BJ (cell line): ENCODE data around the gene OR13G1. TPM values are rescaled to one million over a fixed set of nuclear protein-coding genes. Genes with fewer than 3 reads are reported as not detected.
"Not testable (repeated sequence)": the region's sequence is repeated elsewhere in the genome, so short reads cannot be mapped to it uniquely, and the experiment has no call there.

Experiments
- CTCF ChIA-PET: fragments of 350-600 bp; formaldehyde crosslinking; extraction: SDS; loops from one replicate; lab custom pipeline; 2021; ENCODE audit warnings: antibody characterized with exemption, inconsistent platforms; lab: Yijun Ruan, JAX
- POLR2A ChIA-PET: fragments of 300-600 bp; sonication (Branson Sonifier 250); formaldehyde crosslinking; extraction: SDS; loops from one replicate; lab custom pipeline; 2021; ENCODE audit warnings: antibody characterized with exemption; lab: Charles Lee
- DNase-seq: peaks from one replicate; pipeline ENCODE4 v3.0.0-alpha.2; 2011; ENCODE audit warnings: low read depth
- H3K27me3 ChIP-seq: 2 replicates; pipeline ENCODE4 v1.6.0; 2011; ENCODE audit warnings: low read length; ENCODE audit not compliant: control insufficient read depth, insufficient read depth
- H3K36me3 ChIP-seq: 2 replicates; pipeline ENCODE4 v1.5.1; 2011; ENCODE audit warnings: low read length; ENCODE audit not compliant: control insufficient read depth, insufficient read depth
- H3K4me3 ChIP-seq: 2 replicates; pipeline ENCODE4 v1.5.1; 2011; ENCODE audit warnings: low read depth, mild to moderate bottlenecking, control low read depth, low read length
- CTCF ChIP-seq: IDR thresholded peaks from 2 replicates; pipeline ENCODE4 v1.5.1; 2011; ENCODE audit warnings: low read depth, mild to moderate bottlenecking, control low read depth, inconsistent platforms, low read length, moderate library complexity; ENCODE audit not compliant: insufficient read depth
- polyA minus RNA-seq: library from RNA; depleted of rRNA, polyadenylated mRNA; stranded (reverse); fragments of >200 nt; gene quantifications from 2 replicates; pipeline ENCODE4 v1.2.3, GENCODE V29; 2011; rRNA and poly(A)+ RNA removed
- polyA plus RNA-seq: library from polyadenylated mRNA; depleted of rRNA; stranded (reverse); fragments of >200 nt; gene quantifications from 2 replicates; pipeline ENCODE4 v1.2.3, GENCODE V29; 2011; rRNA removed

Gene OR13G1
- polyA plus RNA-seq (not detected in 2 replicates), polyA minus RNA-seq (not detected in 2 replicates)

GRCh38 chr1:247679639-247680038 is at the start of gene OR13G1:
TSS of gene OR13G1 (minus strand) at chr1:247679739. CDS start at chr1:247673041, 6,698 bp downstream.
- no peak for TF ChIP-seq CTCF
- POLR2A ChIA-PET: no interaction called here
- no peaks in the 10 kb centered on the region for H3K27me3 ChIP-seq
- CTCF ChIA-PET: interaction anchor here (0.8 kb wide), 1 partner anchor 670 kb away, joined by 3 read pairs; no protein-coding TSS in a partner anchor
- no peaks in the 10 kb centered on the region for H3K36me3 ChIP-seq
- DNase-seq: no peak
- H3K4me3 ChIP-seq: no peak within 1 kb of the TSS

GRCh38 chr1:247721222-247721621 is 41.7 kb upstream of the OR13G1 start:
- DNase-seq: no peak
- Histone ChIP-seq H3K36me3 (no peaks in the 10 kb centered on the region), H3K4me3 (no peak overlapping the region), H3K27me3 (no peaks in the 10 kb centered on the region)
- ChIA-PET CTCF (no interaction called here), POLR2A (no interaction called here)
- no peak for TF ChIP-seq CTCF

- ChIA-PET CTCF (no interaction called here), POLR2A (no interaction called here)
- Histone ChIP-seq H3K36me3 (no peaks in the 10 kb centered on the region), H3K27me3 (no peaks in the 10 kb centered on the region), H3K4me3 (no peak within 1 kb of the TSS)
- TF ChIP-seq CTCF: no peak
- no peak for DNase-seq
These were observed 37.0 kb upstream of the OR13G1 start, which contains the start of gene OR6F1 for GRCh38 chr1:247716546-247716945. TSS of gene OR6F1 (minus strand) at chr1:247716646. CDS start at chr1:247712755, 3,891 bp downstream.

- no peak for TF ChIP-seq CTCF
- H3K27me3 ChIP-seq: no peaks in the 10 kb centered on the region
- H3K36me3 ChIP-seq: no peaks in the 10 kb centered on the region
- ChIA-PET CTCF (no interaction called here), POLR2A (no interaction called here)
- DNase-seq: no peak
- no peak overlapping the region for H3K4me3 ChIP-seq
These were observed 34.2 kb upstream of the OR13G1 start for GRCh38 chr1:247713753-247714152.

- POLR2A ChIA-PET, H3K36me3 ChIP-seq, DNase-seq, H3K27me3 ChIP-seq, H3K4me3 ChIP-seq, CTCF ChIA-PET: not testable (repeated sequence)
These were observed 31.1 kb upstream of the OR13G1 start for GRCh38 chr1:247710681-247711080.

GRCh38 chr1:247701338-247701737 is 21.8 kb upstream of the OR13G1 start:
- Histone ChIP-seq H3K27me3 (no peaks in the 10 kb centered on the region), H3K36me3 (no peaks in the 10 kb centered on the region), H3K4me3 (no peak overlapping the region)
- POLR2A ChIA-PET: no interaction called here
- TF ChIP-seq CTCF: no peak
- CTCF ChIA-PET: no interaction called here
- no peak for DNase-seq
